Natural killer cell treated with Interleukin-12 subunit alpha and Interleukin-12 subunit beta and Interleukin-15 and Interleukin-18, amount 100 ng/mL, for 72 hours (primary cell): ENCODE measurements around the gene A3GALT2. TPM values are rescaled to one million over a fixed set of nuclear protein-coding genes. Genes with fewer than 3 reads are reported as not detected.
A peak's percentile ranks its signal among the peaks of the same experiment; 100 is the strongest.

Experiments
- ATAC-seq, 2 donors: fragments of 150-1000 bp; cut with Tn5 transposase in 1 of 2; sonication (Bioruptor Pico), chemical (Tn5 transposase) in 1 of 2; 2 replicates each; pipeline ENCODE4 v1.10.0; 2021
- DNase-seq: peaks from one replicate; pipeline ENCODE4 v3.0.0; 2022; ENCODE audit warnings: low spot score
- H3K27ac Mint-ChIP-seq, 2 donors: 1 replicate in 1 of 2; 2 replicates in 1 of 2; pipeline ENCODE4 v1.8.0; 2022; ENCODE audit warnings: mixed read lengths in 2 of 2, mild to moderate bottlenecking in 1 of 2, moderate library complexity in 1 of 2
- H3K27me3 Mint-ChIP-seq, 2 donors: 1 replicate in 1 of 2; 2 replicates in 1 of 2; pipeline ENCODE4 v1.8.0; 2022; ENCODE audit warnings: mixed read lengths in 2 of 2
- H3K36me3 Mint-ChIP-seq: one replicate; pipeline ENCODE4 v1.8.0; 2022; ENCODE audit warnings: mixed read lengths
- H3K4me1 Mint-ChIP-seq, 2 donors: 1 replicate in 1 of 2; 2 replicates in 1 of 2; pipeline ENCODE4 v1.8.0; 2022; ENCODE audit warnings: low read depth in 2 of 2, mixed read lengths in 2 of 2, mild to moderate bottlenecking in 1 of 2
- H3K4me3 Mint-ChIP-seq: one replicate; pipeline ENCODE4 v1.8.0; 2022; ENCODE audit warnings: mixed read lengths
- H3K9me3 Mint-ChIP-seq: 2 replicates; pipeline ENCODE4 v1.8.0; 2022; ENCODE audit warnings: mixed read lengths
- total RNA-seq, 2 donors: library from RNA; stranded (reverse); gene quantifications; one replicate each; pipeline ENCODE4 v1.2.3, GENCODE V29; 2022

Gene A3GALT2
- total RNA-seq, 2 donors from 2014 or later = not detected

- Mint-ChIP-seq H3K4me1 (peaks cover 16 to 23% of the 10 kb centered on the region in 2 donors), H3K27ac (no peak overlapping the region), H3K36me3 (peaks cover 4% of the 10 kb centered on the region), H3K4me3 (no peak overlapping the region), H3K9me3 (no peaks in the 10 kb centered on the region), H3K27me3 (no peaks in the 10 kb centered on the region)
- ATAC-seq (no peak), DNase-seq (no peak)
Observed at GRCh38 chr1:33334081-33334552, 13.2 kb upstream of the A3GALT2 start.

GRCh38 chr1:33332881-33333280 lies 12.0 kb upstream of the A3GALT2 start:
- peaks cover 13 to 16% of the 10 kb centered on the region in 2 donors for H3K4me1 Mint-ChIP-seq
- no peaks in the 10 kb centered on the region for H3K9me3 Mint-ChIP-seq
- peak overlapping the region in 1 of 2 donors; percentile 11 for H3K27ac Mint-ChIP-seq
- peaks cover 11% of the 10 kb centered on the region for H3K36me3 Mint-ChIP-seq
- no peak overlapping the region for H3K4me3 Mint-ChIP-seq
- no peak for DNase-seq
- H3K27me3 Mint-ChIP-seq = no peaks in the 10 kb centered on the region
- ATAC-seq = no peak

GRCh38 chr1:33332357-33332789 lies 11.5 kb upstream of the A3GALT2 start:
- H3K27me3 Mint-ChIP-seq = no peaks in the 10 kb centered on the region
- H3K36me3 Mint-ChIP-seq = peaks cover 11% of the 10 kb centered on the region
- ATAC-seq = no peak
- H3K4me3 Mint-ChIP-seq = no peak overlapping the region
- DNase-seq = no peak
- H3K9me3 Mint-ChIP-seq = no peaks in the 10 kb centered on the region
- H3K4me1 Mint-ChIP-seq = peaks cover 10 to 14% of the 10 kb centered on the region in 2 donors
- no peak overlapping the region for H3K27ac Mint-ChIP-seq

GRCh38 chr1:33331444-33332356 lies 10.8 kb upstream of the A3GALT2 start:
- Mint-ChIP-seq H3K27ac (no peak overlapping the region), H3K27me3 (no peaks in the 10 kb centered on the region), H3K9me3 (no peaks in the 10 kb centered on the region), H3K4me3 (no peak overlapping the region), H3K36me3 (peaks cover 11% of the 10 kb centered on the region), H3K4me1 (peaks cover 10 to 14% of the 10 kb centered on the region in 2 donors)
- DNase-seq (no peak), ATAC-seq (no peak)

- no peak for ATAC-seq
- Mint-ChIP-seq H3K4me3 (no peak overlapping the region), H3K4me1 (peaks cover 10 to 14% of the 10 kb centered on the region in 2 donors), H3K9me3 (no peaks in the 10 kb centered on the region), H3K36me3 (peaks cover 13% of the 10 kb centered on the region), H3K27me3 (no peaks in the 10 kb centered on the region), H3K27ac (no peak overlapping the region)
- no peak for DNase-seq
Observed at GRCh38 chr1:33330906-33331305, 10.0 kb upstream of the A3GALT2 start.

GRCh38 chr1:33330361-33330890 lies 9.5 kb upstream of the A3GALT2 start:
- Mint-ChIP-seq H3K27ac (no peak overlapping the region), H3K4me3 (no peak overlapping the region), H3K36me3 (peaks cover 18% of the 10 kb centered on the region), H3K9me3 (no peaks in the 10 kb centered on the region), H3K4me1 (peaks cover 10 to 14% of the 10 kb centered on the region in 2 donors), H3K27me3 (no peaks in the 10 kb centered on the region)
- ATAC-seq (no peak), DNase-seq (no peak)

GRCh38 chr1:33329600-33330305 lies 8.9 kb upstream of the A3GALT2 start:
- DNase-seq = no peak
- peaks cover 18% of the 10 kb centered on the region for H3K36me3 Mint-ChIP-seq
- H3K9me3 Mint-ChIP-seq = no peaks in the 10 kb centered on the region
- H3K27me3 Mint-ChIP-seq = no peaks in the 10 kb centered on the region
- H3K27ac Mint-ChIP-seq = no peak overlapping the region
- no peak for ATAC-seq
- H3K4me1 Mint-ChIP-seq = peaks cover 5 to 10% of the 10 kb centered on the region in 2 donors
- no peak overlapping the region for H3K4me3 Mint-ChIP-seq

GRCh38 chr1:33328817-33329216 lies 7.9 kb upstream of the A3GALT2 start:
- Mint-ChIP-seq H3K4me3 (no peak overlapping the region), H3K27me3 (no peaks in the 10 kb centered on the region), H3K36me3 (peaks cover 18% of the 10 kb centered on the region), H3K4me1 (peaks cover 5 to 7% of the 10 kb centered on the region in 2 donors), H3K9me3 (no peaks in the 10 kb centered on the region), H3K27ac (no peak overlapping the region)
- ATAC-seq = no peak
- DNase-seq = no peak

GRCh38 chr1:33327587-33328325 lies 6.9 kb upstream of the A3GALT2 start:
- Mint-ChIP-seq H3K27me3 (no peaks in the 10 kb centered on the region), H3K4me1 (peaks cover 0 to 5% of the 10 kb centered on the region in 2 donors), H3K4me3 (no peak overlapping the region), H3K9me3 (no peaks in the 10 kb centered on the region), H3K27ac (no peak overlapping the region), H3K36me3 (peaks cover 18% of the 10 kb centered on the region)
- ATAC-seq = peak; percentile 68 to 71
- no peak for DNase-seq

- H3K27ac Mint-ChIP-seq = no peak overlapping the region
- H3K27me3 Mint-ChIP-seq = no peaks in the 10 kb centered on the region
- DNase-seq (no peak), ATAC-seq (no peak)
- no peaks in the 10 kb centered on the region for H3K9me3 Mint-ChIP-seq
- H3K4me3 Mint-ChIP-seq = no peak overlapping the region
- no peaks in the 10 kb centered on the region for H3K4me1 Mint-ChIP-seq
- peaks cover 18% of the 10 kb centered on the region for H3K36me3 Mint-ChIP-seq
Observed at GRCh38 chr1:33326785-33327184, 5.9 kb upstream of the A3GALT2 start.

GRCh38 chr1:33324677-33325575 lies 4.0 kb upstream of the A3GALT2 start:
- H3K36me3 Mint-ChIP-seq = peaks cover 18% of the 10 kb centered on the region
- no peak for ATAC-seq

GRCh38 chr1:33323663-33324477 lies 3.0 kb upstream of the A3GALT2 start:
- H3K4me1 Mint-ChIP-seq = no peaks in the 10 kb centered on the region
- H3K27me3 Mint-ChIP-seq = no peaks in the 10 kb centered on the region
- DNase-seq (no peak), ATAC-seq (no peak)
- no peak overlapping the region for H3K27ac Mint-ChIP-seq
- H3K4me3 Mint-ChIP-seq = no peak overlapping the region
- peaks cover 12% of the 10 kb centered on the region for H3K36me3 Mint-ChIP-seq
- no peaks in the 10 kb centered on the region for H3K9me3 Mint-ChIP-seq

More at GRCh38 chr1:33324677-33325575, 4.0 kb upstream of the A3GALT2 start:
- no peaks in the 10 kb centered on the region for H3K27me3 Mint-ChIP-seq
- H3K9me3 Mint-ChIP-seq = no peaks in the 10 kb centered on the region
- no peak overlapping the region for H3K4me3 Mint-ChIP-seq
- no peaks in the 10 kb centered on the region for H3K4me1 Mint-ChIP-seq
- no peak overlapping the region for H3K27ac Mint-ChIP-seq
- DNase-seq = no peak
